ENCODE measurements around the gene FUZ. TPM values are rescaled to one million over a fixed set of nuclear protein-coding genes. Genes with fewer than 3 reads are reported as not detected.
A peak's percentile ranks its signal among the peaks of the same experiment; 100 is the strongest.

The FUZ gene, protein sequence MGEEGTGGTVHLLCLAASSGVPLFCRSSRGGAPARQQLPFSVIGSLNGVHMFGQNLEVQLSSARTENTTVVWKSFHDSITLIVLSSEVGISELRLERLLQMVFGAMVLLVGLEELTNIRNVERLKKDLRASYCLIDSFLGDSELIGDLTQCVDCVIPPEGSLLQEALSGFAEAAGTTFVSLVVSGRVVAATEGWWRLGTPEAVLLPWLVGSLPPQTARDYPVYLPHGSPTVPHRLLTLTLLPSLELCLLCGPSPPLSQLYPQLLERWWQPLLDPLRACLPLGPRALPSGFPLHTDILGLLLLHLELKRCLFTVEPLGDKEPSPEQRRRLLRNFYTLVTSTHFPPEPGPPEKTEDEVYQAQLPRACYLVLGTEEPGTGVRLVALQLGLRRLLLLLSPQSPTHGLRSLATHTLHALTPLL
- total RNA-seq: 12.5 TPM

DNA sequence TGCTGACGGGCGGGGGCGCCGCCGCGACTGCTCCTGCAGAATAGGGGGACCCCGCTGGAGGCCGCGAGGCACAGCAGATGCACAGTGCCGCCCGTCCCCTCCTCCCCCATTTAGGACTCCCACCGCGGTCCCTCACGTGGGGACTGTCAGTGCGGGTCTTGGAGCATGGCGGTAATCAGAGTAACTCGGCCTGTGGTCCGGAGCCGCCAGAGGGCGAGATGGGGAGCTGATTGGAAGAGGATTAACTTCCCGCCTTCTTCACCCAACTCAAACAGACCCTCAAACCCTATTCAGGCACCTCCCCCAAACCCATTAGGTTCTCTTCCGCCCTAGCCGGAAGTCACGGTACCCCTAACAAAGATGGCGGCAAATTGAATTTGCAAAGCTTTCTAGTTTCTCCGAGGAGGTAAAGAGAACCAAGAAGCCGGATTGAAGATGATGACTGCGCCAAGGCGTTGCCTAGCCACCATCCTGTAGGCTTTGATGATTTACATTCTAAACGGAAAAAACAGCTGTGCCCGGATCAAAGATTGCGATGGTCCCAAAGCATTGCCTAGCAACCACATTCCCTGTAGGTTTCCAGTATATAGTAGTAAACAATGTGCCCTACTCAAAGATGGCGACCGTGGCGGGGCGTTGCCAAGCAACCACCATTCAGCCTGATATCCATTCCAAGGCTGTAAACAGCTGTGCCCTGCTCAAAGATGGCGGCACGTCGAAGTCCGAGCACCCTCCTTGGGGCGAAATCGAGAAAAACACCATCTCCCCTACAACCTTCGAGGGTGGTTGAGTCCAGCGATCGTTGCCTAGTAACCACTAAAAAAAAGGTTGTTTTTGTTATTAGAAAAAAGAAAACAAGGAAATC, at the start of gene FUZ:
TSS of gene FUZ (minus strand) at position 296 of the 865 bp plus-strand sequence. CDS start at position 110, 186 bp downstream.
- Histone ChIP-seq H3K9ac (ENCODE audit: low read depth in 1 of 3, low read length in 3 of 3) (peak within 1 kb of the TSS; percentile 69 to 92 (median 91)), H3K27me3 (ENCODE audit: control insufficient read depth in 3 of 3, insufficient read depth in 3 of 3, low read length in 3 of 3) (no peaks in the 10 kb centered on the region), H3K9me3 (ENCODE audit: control insufficient read depth in 3 of 3, low read length in 3 of 3) (no peaks in the 10 kb centered on the region), H3K36me3 (ENCODE audit: control insufficient read depth in 3 of 3, insufficient read depth in 3 of 3, low read length in 3 of 3) (no peaks in the 10 kb centered on the region), H3K4me3 (ENCODE audit: low read length in 3 of 3) (peak within 1 kb of the TSS; percentile 89 to 99 (median 96)), H3K27ac (ENCODE audit: low read depth, low read length) (peak within 1 kb of the TSS; percentile 94), H3K4me1 (ENCODE audit: control insufficient read depth in 3 of 3, insufficient read depth in 3 of 3, low read length in 3 of 3) (peaks cover 20 to 41% (median 28%) of the 10 kb centered on the region in 3 donors)

DNA sequence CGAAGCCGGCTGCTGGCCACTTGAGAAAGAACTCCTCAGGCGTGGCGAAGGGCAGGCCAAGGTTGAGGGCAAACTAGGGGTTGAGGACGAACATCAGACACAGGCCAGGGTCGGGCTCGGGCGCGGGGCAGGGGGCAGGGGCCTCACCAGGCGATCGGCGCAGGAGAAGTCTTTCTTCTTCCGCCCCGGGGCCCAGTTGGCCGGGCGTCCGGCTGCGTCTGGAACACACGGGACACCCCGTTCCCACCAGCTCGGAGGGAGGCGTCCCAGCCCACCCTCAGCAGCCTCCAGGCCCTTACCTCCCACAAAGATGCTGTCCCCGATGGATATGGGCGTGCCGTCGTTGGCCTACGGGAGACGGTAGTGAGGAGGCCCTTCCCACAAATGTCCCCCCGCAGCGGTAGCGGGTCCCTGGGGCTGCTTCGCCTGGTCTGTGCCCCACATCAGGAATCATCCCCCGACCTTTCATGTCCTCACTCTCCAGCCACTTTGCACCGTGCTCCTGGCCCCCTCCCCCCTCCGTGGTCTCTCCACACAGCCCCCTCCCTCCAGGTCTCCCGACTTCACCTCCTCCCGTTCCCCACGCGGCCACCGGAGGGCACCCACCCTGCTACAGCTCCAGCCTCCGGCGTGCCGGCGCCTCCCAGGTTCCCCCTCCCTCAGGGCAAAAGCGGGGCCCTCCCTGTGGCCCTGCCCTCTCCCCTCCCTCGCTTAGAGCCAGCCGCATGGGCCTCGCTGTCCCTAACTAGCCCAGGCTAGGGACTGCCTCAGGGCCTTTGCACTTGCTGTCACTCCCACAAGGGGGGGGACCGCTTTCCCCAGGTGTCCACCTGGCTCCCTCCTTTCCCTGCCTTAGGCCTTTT, 49.5 kb upstream of the FUZ start:
- Histone ChIP-seq H3K4me1 (ENCODE audit: control insufficient read depth in 3 of 3, insufficient read depth in 3 of 3, low read length in 3 of 3) (peaks cover 15 to 39% (median 22%) of the 10 kb centered on the region in 3 donors), H3K36me3 (ENCODE audit: control insufficient read depth in 3 of 3, insufficient read depth in 3 of 3, low read length in 3 of 3) (peaks cover 27 to 46% (median 43%) of the 10 kb centered on the region in 3 donors), H3K4me3 (ENCODE audit: low read length in 3 of 3) (no peak overlapping the region), H3K9ac (ENCODE audit: low read depth in 1 of 3, low read length in 3 of 3) (no peak overlapping the region), H3K9me3 (ENCODE audit: control insufficient read depth in 3 of 3, low read length in 3 of 3) (no peaks in the 10 kb centered on the region), H3K27ac (ENCODE audit: low read depth, low read length) (no peak overlapping the region), H3K27me3 (ENCODE audit: control insufficient read depth in 3 of 3, insufficient read depth in 3 of 3, low read length in 3 of 3) (no peaks in the 10 kb centered on the region)

DNA sequence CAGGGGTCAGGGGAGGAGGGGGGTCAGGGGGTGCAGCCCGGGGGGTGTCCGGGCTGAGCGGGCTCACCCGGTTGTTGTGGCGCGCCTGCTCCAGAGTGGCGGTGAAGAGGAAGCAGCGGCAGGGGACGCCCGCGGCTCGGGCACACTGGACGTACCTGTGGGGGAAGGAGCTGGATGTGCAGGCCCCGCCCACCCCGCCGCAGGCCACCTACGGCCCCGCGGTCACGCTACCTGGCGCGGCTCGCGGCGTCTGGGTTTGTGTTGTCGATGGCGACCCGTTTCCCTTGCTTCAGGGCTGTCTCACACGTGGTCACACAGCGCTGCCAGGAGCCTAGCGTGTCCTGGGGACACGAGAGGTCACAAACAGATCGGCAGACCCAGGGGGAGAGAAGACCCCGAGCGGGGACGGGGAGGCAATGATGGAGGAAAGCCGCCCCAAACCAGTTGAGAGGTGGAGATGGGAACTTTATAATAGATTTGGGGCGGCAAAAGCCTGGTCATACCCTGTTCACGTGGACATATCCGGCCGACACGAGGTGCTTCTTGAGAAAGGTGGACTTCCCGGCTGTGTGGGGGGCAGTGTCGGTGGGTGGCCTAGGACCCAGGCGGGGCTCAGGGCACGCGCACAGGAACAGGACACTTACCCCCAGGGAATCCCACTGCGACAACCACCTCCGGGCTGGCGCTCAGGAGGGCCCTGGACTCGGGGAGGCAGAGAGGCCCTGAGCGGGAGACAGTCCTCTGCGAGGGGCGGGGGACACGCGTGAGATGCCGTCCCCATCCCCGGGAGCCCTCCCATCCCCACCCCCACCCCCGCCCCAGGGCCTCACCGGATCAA, 48.7 kb upstream of the FUZ start:
- H3K27me3 ChIP-seq (ENCODE audit: control insufficient read depth in 3 of 3, insufficient read depth in 3 of 3, low read length in 3 of 3): no peaks in the 10 kb centered on the region
- no peak overlapping the region for H3K4me3 ChIP-seq (ENCODE audit: low read length in 3 of 3)
- H3K36me3 ChIP-seq (ENCODE audit: control insufficient read depth in 3 of 3, insufficient read depth in 3 of 3, low read length in 3 of 3): peaks cover 35 to 55% (median 51%) of the 10 kb centered on the region in 3 donors
- no peak overlapping the region for H3K9ac ChIP-seq (ENCODE audit: low read depth in 1 of 3, low read length in 3 of 3)
- H3K4me1 ChIP-seq (ENCODE audit: control insufficient read depth in 3 of 3, insufficient read depth in 3 of 3, low read length in 3 of 3): peaks cover 13 to 32% (median 18%) of the 10 kb centered on the region in 3 donors
- H3K27ac ChIP-seq (ENCODE audit: low read depth, low read length): no peak overlapping the region
- H3K9me3 ChIP-seq (ENCODE audit: control insufficient read depth in 3 of 3, low read length in 3 of 3): no peaks in the 10 kb centered on the region

DNA sequence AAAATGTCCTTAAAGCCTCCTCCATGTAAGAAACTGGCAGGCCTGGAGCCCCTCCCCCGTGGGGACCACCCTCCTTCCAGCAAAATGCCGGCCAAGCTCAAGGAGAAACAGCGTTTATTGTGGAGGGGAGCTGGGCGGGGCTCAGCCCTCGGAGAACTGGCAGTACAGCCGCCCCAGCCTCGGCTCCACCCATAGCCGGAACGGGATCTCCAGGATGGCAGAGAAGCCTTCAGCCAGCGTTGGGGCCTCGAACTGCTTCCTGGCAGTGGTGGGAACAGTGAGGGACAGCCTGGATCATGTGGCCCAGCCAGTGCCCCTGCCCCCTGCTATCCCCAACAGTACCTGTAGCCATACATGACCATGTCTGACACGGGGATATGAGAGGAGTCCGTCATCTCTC, 48.0 kb upstream of the FUZ start:
- Histone ChIP-seq H3K9me3 (ENCODE audit: control insufficient read depth in 3 of 3, low read length in 3 of 3) (no peaks in the 10 kb centered on the region), H3K36me3 (ENCODE audit: control insufficient read depth in 3 of 3, insufficient read depth in 3 of 3, low read length in 3 of 3) (peaks cover 40 to 58% (median 56%) of the 10 kb centered on the region in 3 donors), H3K4me3 (ENCODE audit: low read length in 3 of 3) (no peak overlapping the region), H3K4me1 (ENCODE audit: control insufficient read depth in 3 of 3, insufficient read depth in 3 of 3, low read length in 3 of 3) (peaks cover 6 to 25% (median 11%) of the 10 kb centered on the region in 3 donors), H3K9ac (ENCODE audit: low read depth in 1 of 3, low read length in 3 of 3) (no peak overlapping the region), H3K27me3 (ENCODE audit: control insufficient read depth in 3 of 3, insufficient read depth in 3 of 3, low read length in 3 of 3) (no peaks in the 10 kb centered on the region), H3K27ac (ENCODE audit: low read depth, low read length) (no peak overlapping the region)

DNA sequence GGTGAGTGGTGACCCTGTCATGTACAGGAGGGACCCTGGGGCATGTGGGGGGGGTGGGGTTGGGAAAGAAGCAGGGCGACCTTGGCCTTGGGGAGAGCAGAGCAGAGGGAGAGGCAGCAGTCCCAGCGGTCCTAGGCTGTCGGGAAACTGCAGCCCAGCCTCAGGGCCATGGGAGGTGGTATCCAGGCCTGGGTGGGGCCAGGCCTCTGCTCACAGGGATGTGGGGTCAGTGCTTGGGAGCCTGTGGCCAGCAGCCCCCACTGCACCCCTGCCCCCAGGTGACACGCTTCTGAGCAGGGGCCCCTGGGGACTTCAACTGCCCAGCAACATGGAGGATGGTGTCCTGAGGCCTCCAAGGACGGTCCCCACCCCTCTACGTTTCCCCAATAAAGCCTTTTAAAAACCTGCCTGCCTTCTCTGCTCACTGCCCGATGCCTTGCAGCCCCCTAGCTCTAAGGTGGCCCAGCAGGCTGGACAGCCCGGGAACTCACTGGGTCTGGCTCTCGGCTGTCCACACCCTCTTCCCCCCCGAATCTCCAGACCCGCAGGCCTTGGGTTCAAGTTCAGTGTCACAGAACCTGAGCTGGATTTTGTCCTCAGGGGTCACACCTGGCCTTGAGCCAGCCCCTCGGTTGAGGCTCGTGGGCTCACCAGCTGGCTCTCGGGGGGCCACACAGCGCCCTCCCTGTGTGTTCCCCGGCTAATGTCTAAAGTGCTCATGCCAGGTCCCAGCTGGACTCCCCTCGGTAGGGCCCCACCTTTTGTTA, 47.4 kb upstream of the FUZ start:
- no peak overlapping the region for H3K9ac ChIP-seq (ENCODE audit: low read depth in 1 of 3, low read length in 3 of 3)

DNA sequence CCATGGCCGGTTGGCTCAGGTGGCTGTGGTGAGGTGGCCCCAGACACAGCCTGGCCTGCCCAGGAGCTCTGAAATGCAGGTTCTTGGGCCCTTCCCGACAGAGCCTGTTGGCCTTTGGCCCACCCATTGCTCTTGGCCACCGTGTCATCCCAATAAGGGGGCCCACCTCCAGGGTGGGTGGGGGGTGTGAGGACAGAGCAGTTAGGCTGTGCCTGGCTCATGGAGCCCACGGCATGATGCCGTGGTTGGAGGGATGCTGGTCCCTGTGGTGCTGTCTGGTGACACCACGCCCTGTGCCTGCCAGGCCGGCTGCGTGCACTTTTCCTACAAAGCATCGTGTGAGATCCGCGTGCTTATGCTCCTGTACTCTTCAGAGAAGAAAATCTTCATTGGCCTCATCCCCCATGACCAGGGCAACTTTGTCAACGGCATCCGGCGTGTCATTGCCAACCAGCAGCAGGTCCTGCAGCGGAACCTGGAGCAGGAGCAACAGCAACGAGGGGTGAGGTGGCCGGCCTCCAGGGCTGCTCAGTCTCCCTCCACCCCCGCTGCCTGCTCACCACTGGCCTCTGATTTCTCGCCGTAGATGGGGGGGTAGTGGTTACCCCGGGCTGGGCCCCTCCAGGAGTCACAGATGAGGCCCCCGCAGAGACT, 46.7 kb upstream of the FUZ start:
- H3K9ac ChIP-seq (ENCODE audit: low read depth in 1 of 3, low read length in 3 of 3): no peak overlapping the region
- H3K27ac ChIP-seq (ENCODE audit: low read depth, low read length): no peak overlapping the region
- no peaks in the 10 kb centered on the region for H3K27me3 ChIP-seq (ENCODE audit: control insufficient read depth in 3 of 3, insufficient read depth in 3 of 3, low read length in 3 of 3)
- H3K4me1 ChIP-seq (ENCODE audit: control insufficient read depth in 3 of 3, insufficient read depth in 3 of 3, low read length in 3 of 3): peaks cover under 1 to 13% (median 1%) of the 10 kb centered on the region in 3 donors
- no peaks in the 10 kb centered on the region for H3K9me3 ChIP-seq (ENCODE audit: control insufficient read depth in 3 of 3, low read length in 3 of 3)
- H3K36me3 ChIP-seq (ENCODE audit: control insufficient read depth in 3 of 3, insufficient read depth in 3 of 3, low read length in 3 of 3): peaks cover 53 to 69% (median 68%) of the 10 kb centered on the region in 3 donors
- H3K4me3 ChIP-seq (ENCODE audit: low read length in 3 of 3): no peak overlapping the region

More for the DNA sequence above, 47.4 kb upstream of the FUZ start:
- H3K36me3 ChIP-seq (ENCODE audit: control insufficient read depth in 3 of 3, insufficient read depth in 3 of 3, low read length in 3 of 3): peaks cover 45 to 62% (median 62%) of the 10 kb centered on the region in 3 donors
- peaks cover 2 to 20% (median 7%) of the 10 kb centered on the region in 3 donors for H3K4me1 ChIP-seq (ENCODE audit: control insufficient read depth in 3 of 3, insufficient read depth in 3 of 3, low read length in 3 of 3)
- no peak overlapping the region for H3K27ac ChIP-seq (ENCODE audit: low read depth, low read length)
- H3K9me3 ChIP-seq (ENCODE audit: control insufficient read depth in 3 of 3, low read length in 3 of 3): no peaks in the 10 kb centered on the region
- no peak overlapping the region for H3K4me3 ChIP-seq (ENCODE audit: low read length in 3 of 3)
- no peaks in the 10 kb centered on the region for H3K27me3 ChIP-seq (ENCODE audit: control insufficient read depth in 3 of 3, insufficient read depth in 3 of 3, low read length in 3 of 3)

DNA sequence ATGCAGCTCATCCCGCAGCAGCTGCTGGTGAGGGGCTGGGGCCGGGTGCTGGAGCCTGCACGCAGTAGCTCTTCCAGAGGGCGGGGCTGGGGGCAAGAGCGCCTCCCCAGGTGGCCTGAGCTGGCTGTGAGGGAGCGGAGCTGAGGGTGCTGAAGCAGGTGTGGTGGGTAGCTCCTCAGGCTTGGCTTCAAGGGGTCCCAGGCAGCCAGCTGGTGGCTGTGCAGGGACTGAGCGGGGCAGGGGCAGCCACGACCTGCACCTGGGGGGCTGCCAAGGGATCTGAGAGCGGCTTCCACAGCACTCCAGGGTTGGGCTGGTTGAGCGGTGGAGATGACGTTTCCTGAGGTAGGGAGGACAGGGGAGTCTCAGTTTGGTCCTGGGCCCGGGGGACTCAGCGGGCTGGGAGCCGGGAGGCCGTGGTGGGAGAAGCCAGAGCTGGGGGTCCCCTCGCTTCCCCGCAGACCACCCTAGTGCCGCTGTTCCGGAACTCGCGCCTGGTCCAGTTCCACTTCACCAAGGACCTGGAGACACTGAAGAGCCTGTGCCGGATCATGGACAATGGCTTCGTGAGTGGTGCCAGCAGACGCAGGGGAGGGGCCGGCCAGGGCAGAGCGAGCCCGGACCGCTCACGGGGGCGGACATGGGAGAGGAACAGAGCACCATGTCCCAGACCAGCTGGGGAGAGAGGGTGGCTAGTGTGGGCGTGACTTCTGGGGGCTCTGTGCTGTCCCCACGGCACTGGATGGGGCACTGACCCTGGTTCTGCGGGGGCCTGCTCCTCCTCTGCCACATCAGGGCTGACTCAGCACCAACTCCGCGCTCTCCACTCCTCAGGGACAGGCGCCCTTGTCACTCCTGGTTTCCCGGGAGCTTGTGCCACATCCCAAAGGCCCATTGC, 45.2 kb upstream of the FUZ start:
- no peak overlapping the region for H3K4me3 ChIP-seq (ENCODE audit: low read length in 3 of 3)
- H3K36me3 ChIP-seq (ENCODE audit: control insufficient read depth in 3 of 3, insufficient read depth in 3 of 3, low read length in 3 of 3): peaks cover 43 to 64% (median 61%) of the 10 kb centered on the region in 3 donors
- H3K27me3 ChIP-seq (ENCODE audit: control insufficient read depth in 3 of 3, insufficient read depth in 3 of 3, low read length in 3 of 3): no peaks in the 10 kb centered on the region
- H3K27ac ChIP-seq (ENCODE audit: low read depth, low read length): no peak overlapping the region
- H3K4me1 ChIP-seq (ENCODE audit: control insufficient read depth in 3 of 3, insufficient read depth in 3 of 3, low read length in 3 of 3): peaks cover 7 to 17% (median 8%) of the 10 kb centered on the region in 3 donors
- peak overlapping the region in 1 of 3 donors; percentile 25 for H3K9ac ChIP-seq (ENCODE audit: low read depth in 1 of 3, low read length in 3 of 3)
- no peaks in the 10 kb centered on the region for H3K9me3 ChIP-seq (ENCODE audit: control insufficient read depth in 3 of 3, low read length in 3 of 3)

DNA sequence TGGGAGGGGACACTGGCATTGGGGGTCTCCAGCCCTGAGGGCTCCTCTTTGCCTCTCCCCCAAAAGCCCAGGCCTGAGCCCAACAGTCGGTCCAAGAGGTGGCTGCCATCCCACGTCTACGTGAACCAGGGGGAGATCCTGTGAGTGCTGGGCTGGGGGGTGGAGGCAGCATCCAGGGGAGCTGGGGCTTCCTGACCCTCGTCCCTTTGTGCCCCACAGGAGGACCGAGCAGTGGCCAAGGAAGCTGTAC, 44.7 kb upstream of the FUZ start:
- no peaks in the 10 kb centered on the region for H3K9me3 ChIP-seq (ENCODE audit: control insufficient read depth in 3 of 3, low read length in 3 of 3)
- H3K9ac ChIP-seq (ENCODE audit: low read depth in 1 of 3, low read length in 3 of 3): peak overlapping the region in 1 of 3 donors; percentile 25
- no peak overlapping the region for H3K4me3 ChIP-seq (ENCODE audit: low read length in 3 of 3)
- peaks cover 11 to 22% (median 12%) of the 10 kb centered on the region in 3 donors for H3K4me1 ChIP-seq (ENCODE audit: control insufficient read depth in 3 of 3, insufficient read depth in 3 of 3, low read length in 3 of 3)
- H3K27ac ChIP-seq (ENCODE audit: low read depth, low read length): no peak overlapping the region
- H3K36me3 ChIP-seq (ENCODE audit: control insufficient read depth in 3 of 3, insufficient read depth in 3 of 3, low read length in 3 of 3): peaks cover 39 to 61% (median 58%) of the 10 kb centered on the region in 3 donors
- no peaks in the 10 kb centered on the region for H3K27me3 ChIP-seq (ENCODE audit: control insufficient read depth in 3 of 3, insufficient read depth in 3 of 3, low read length in 3 of 3)
